ENCODE measurements around the gene TEX264. TPM values are rescaled to one million over a fixed set of nuclear protein-coding genes. Genes with fewer than 3 reads are reported as not detected.

Gene TEX264
- polyA plus RNA-seq, 4 donors = 60.2 to 76.8 (median 66.8) TPM

DNA sequence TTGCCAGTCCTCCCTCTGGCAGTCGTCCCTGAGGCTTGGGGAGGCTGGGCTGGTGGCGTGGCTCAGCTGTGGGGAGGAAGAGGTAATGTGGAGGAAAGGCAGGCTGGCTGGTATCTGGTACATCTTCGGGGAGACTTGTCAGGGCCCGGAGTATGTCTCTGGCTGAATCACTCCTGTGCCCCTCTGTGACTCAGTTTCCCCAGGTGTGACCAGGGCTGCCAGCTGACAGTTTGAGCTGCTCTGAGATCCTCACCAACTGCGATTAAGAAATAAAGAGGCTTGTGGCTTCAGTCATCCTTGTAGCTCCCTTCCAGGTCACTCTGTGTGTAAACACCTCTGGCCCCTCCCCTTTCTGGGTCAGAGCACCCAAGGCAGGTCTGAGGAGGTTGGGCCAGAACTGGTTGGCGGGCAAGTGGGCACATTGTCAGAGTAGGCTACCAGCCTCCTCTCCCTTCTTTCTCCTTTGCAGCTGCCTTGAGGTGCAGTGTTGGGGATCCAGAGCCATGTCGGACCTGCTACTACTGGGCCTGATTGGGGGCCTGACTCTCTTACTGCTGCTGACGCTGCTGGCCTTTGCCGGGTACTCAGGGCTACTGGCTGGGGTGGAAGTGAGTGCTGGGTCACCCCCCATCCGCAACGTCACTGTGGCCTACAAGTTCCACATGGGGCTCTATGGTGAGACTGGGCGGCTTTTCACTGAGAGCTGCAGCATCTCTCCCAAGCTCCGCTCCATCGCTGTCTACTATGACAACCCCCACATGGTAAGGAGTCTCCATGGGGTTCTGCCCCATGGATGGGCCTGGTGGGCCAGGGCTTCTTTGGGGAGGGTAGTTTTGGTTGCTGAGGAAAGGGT lies 3.0 kb downstream of the TEX264 start:
- DNase-seq (ENCODE audit: low read depth in 4 of 4, low spot score in 2 of 4) = no peak

DNA sequence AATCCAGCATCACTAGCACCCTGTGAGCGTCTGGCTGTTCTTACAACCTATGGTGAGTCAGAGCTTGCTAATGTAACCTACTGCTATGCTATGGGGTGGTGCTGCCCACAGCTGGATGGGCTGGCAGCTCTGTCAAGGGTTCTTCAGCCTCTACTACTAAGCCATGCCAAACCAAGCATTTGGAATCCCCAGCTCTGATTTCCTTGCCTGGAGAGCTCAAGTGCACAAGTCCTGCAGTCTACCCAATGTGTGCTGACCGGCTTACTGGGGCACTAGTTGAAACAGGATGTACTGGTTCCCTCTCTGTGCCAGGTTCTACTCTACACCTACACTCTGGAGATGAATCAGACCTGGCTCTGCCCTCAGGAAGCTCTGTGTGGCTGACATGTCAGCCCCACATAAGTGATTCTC lies 4.2 kb downstream of the TEX264 start:
- no peak for DNase-seq (ENCODE audit: low read depth in 4 of 4, low spot score in 2 of 4)

DNA sequence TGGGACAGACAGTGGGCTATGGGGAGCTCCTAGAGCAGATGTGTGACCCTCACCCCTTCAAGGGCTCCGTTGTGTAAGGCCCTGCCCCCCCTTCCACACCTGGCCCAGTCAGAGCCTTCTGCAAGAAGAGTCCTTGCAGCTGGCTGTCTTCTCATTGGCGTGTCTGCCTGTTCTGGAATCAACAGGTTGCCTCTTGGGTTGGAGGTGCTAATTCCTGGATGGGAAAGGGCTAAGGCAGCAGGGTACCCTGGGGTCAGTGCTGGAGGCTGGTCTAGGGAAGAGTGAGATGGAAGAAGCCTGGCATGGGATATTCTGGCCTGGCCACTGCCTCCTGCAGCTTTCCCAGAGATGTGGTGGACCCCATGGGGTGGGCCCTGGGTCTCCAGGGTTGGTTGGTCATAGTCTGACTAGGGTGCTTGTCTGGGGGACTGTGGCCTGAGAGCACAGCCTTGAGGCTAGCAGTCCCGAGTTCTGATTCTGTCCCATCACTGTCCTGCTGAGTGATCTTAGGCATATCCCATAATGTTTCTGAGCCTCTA lies 5.1 kb downstream of the TEX264 start:
- DNase-seq (ENCODE audit: low read depth in 4 of 4, low spot score in 2 of 4) = no peak

DNA sequence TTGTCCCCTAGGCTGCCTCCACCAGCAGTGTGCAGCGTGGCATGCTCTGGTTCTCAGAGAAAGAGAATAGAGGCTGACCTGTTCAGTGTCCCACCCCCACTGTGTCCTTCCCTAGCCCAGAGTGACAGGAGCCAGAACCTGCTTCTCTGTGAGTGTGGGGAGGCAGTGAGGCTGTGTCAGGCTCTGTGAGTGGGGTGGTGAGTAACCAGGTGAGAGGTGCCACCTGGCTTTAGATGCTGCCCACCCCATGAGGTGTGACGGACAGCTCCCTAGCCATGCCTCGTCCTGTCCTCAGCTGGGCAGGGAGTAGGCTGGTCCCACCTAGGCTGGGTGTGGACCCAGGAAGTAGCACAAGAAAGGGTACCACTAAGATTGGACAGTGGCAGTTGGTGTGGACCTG lies 6.3 kb downstream of the TEX264 start:
- no peak for DNase-seq (ENCODE audit: low read depth in 4 of 4, low spot score in 2 of 4)

- no peak for DNase-seq (ENCODE audit: low read depth in 4 of 4, low spot score in 2 of 4)
These were observed 7.1 kb downstream of the TEX264 start for GRCh38 chr3:51678186-51678585.

DNA sequence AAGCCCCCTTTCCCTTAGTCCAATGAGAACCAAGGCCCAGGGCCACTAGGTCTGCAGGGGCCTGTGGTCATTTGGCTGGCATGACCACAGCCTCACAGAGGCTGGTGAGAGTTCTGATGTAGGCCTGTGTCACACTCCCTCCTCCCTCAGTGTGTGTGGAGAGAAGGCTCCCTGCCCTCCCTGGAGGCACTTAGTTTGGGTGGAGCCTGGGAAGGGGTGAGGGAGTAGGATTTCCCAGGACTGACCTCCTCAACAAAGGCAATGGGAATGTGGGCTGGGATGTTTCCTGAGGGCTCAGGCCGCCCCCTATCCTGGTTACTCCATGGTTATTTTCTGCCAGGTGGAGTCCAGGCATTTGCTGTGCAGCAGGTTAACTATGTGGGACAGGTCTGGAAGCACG lies 7.6 kb downstream of the TEX264 start:
- no peak for DNase-seq (ENCODE audit: low read depth in 4 of 4, low spot score in 2 of 4)

GRCh38 chr3:51679318-51679717 lies 8.3 kb downstream of the TEX264 start:
- DNase-seq (ENCODE audit: low read depth in 4 of 4, low spot score in 2 of 4) = no peak

- DNase-seq (ENCODE audit: low read depth in 4 of 4, low spot score in 2 of 4) = no peak
These were observed 8.7 kb downstream of the TEX264 start for GRCh38 chr3:51679777-51680176.

- DNase-seq (ENCODE audit: low read depth in 4 of 4, low spot score in 2 of 4) = no peak
These were observed 9.1 kb downstream of the TEX264 start for GRCh38 chr3:51680196-51680595.

DNA sequence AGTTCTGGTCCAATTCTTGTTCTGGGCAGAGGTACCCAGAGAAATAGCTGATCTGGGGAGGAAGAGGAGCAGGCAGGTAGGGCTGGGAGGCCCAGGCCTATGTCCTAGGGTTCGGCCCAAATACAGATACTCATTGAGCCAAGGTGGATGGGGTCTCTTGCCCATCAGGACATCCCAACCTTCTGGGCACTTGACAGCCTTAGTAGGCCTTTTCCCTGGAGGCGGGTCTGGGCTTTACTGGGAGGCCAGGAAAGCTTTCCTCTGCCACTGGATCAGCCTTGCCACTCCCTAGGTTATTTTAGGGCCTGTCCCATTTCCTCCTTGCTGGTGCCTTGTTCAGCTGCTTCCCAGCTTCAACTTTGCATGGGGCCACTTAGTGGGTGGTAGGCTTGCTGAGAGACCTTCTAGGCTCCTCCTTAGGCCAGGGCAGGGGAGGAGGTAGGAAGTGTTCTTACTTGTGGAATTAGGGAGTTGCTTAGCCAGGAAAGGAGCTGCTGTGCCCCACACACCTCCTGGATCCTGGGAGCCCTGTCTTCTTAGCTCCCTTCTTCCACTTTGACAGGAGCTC lies 9.7 kb downstream of the TEX264 start:
- DNase-seq (ENCODE audit: low read depth in 4 of 4, low spot score in 2 of 4) = no peak

- DNase-seq (ENCODE audit: low read depth in 4 of 4, low spot score in 2 of 4) = no peak
These were observed 10.4 kb downstream of the TEX264 start for GRCh38 chr3:51681453-51681852.

- peak; percentile 31 to 68 (median 37) for DNase-seq (ENCODE audit: low read depth in 4 of 4, low spot score in 2 of 4)
These were observed 11.0 kb downstream of the TEX264 start for GRCh38 chr3:51682079-51682478.

DNA sequence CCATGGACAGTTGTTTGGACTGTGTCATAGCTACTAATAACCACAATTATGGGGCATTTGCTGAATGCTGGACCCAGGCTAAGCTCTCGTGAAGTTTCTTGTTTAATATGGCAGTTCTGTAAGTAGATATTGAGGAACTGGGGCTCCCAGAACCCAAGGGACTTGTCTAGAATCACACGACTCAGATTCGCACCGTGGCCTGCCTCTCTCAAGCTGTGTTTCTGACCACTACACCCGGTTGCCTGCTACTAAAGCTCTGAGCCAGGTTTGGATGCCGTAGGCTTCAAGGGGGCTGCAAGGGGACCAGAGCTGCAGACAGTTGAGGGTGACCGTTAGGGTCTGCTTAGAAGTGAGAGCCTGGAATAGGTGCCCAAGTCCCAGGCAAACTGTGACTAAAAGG lies 11.5 kb downstream of the TEX264 start:
- DNase-seq (ENCODE audit: low read depth in 4 of 4, low spot score in 2 of 4) = no peak

DNA sequence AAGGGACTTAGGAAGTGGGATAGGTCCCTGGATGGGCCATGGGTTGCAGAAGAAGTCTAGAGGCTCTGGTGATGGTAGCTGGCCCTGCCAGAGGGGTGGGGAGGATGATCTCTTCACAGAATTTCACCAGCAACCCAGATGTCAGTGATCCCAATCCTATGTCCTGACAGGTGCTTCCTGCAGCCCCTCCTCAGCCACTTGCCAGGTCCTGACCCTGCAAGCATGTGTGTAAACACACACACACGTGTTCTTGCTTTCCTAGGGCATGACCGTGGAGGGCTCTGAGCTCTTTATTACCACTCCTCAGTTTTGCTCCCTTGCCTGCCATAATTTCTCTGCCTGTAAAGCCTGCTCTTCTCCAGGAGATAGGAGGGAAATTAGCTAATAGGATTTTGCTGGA lies 12.5 kb downstream of the TEX264 start:
- DNase-seq (ENCODE audit: low read depth in 4 of 4, low spot score in 2 of 4) = no peak

DNA sequence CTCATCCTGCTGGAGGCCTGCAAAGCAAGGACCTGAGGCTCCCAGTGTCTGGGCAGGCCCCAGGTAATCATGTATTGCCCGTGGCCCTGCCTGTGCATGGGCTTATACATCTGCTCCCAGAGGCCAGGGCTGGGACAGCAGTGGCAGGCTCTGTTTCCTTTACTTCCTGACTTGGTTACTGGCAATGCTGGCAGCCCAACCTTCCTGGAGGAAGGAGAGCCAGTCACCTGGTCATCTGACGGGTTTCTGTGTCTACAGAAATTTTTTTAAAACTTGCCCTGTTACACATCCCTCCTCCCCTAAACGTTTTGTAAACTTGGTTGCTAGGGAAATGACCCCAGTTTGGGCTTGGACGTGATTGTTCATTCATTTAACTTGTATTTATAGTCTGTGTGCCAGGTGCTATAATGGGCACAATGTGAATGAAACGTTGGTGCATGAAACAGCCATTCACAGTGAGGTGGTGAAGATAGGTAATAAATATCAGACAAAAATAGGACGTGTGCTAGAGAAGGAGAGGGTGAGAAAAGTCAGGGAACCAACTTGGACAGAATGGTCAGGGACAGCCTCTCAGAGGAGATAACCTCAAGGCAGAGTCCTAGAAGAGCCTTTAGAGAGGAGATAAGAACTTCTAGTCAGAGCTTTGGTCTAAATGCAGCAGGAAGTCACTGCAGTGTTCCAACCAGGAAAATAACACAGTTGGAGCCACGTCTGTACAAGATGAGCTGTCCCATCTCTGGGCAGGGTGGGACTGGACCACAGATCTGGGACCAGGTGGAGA lies 14.1 kb downstream of the TEX264 start:
- DNase-seq (ENCODE audit: low read depth in 4 of 4, low spot score in 2 of 4) = no peak

GRCh38 chr3:51686056-51686455 lies 15.0 kb downstream of the TEX264 start:
- no peak for DNase-seq (ENCODE audit: low read depth in 4 of 4, low spot score in 2 of 4)

DNA sequence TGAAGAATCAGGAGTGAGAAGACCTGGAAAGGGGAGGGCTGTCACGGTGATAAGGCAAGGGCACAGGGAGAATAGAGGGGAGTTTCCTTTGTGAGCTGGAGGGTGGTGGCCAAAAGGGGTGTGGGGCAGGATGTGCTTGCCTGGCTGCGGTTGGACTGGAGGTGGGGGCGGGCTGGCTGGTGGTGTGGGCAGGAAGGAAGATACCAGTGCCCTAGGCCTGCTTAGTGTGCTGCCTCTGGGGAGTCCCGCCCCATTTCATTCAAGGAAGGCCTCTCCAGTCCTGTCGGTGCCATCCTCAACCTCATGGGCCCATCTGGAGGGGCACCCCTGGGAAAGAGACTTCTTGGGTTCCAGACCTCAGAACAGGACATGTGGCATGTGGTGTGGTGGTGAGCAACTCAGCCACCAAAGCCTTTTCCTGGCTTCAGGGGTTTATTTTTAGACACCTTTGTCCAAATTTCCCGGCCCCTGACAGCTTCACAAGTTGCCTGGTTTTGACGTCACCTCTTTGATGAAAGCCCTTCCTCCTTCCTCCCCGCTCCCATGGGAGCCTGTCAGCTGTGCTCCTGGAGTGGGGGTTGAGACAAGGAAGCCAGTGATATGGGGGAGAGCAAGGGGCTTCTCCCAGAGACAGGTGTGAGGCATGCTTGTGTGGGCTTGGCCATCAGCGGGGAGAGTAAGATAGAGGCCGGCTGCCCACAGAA lies 15.6 kb downstream of the TEX264 start:
- DNase-seq (ENCODE audit: low read depth in 4 of 4, low spot score in 2 of 4) = no peak

GRCh38 chr3:51687431-51688205 lies 16.6 kb downstream of the TEX264 start:
- no peak for DNase-seq (ENCODE audit: low read depth in 4 of 4, low spot score in 2 of 4)

DNA sequence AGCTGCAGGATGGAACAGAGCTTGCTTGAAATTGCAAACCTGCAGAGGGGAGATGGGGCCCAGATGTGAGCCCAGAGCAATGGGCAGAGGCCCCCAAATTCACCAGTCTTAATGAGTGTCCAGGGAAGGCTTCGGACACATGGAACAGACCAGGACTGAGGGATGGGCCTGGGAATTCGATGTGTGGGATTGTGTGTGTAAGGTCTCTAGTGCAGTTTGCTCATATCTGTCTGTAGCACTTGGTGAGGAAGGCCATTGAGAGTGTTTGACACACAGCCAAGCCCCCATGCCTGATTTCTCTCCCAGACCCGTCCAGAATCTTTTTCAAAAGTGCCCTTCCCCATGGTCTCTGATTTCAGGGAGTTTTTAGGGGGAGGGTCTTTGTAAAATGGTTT lies 17.2 kb downstream of the TEX264 start:
- DNase-seq (ENCODE audit: low read depth in 4 of 4, low spot score in 2 of 4) = no peak

DNA sequence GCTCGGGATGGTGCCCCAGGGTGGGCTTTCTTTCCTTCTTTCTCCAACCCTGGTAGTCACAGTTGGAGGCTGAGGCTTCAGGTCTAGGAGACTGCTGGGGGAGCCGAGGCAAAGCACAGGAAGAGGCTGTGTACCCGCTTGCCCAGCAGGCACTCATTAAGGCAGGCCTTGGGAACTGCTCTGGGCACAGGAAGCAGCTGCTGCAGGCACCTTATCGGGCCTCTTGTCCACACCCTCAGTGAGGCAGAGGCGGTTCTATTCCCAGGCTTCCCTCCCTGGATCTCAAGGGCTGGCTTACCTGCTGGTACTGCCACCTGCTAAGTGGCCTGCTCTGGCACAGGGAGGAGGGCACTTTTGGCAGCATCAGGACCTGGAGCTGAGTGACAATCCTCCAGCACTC lies 20.0 kb downstream of the TEX264 start:
- DNase-seq (ENCODE audit: low read depth in 4 of 4, low spot score in 2 of 4) = no peak
